IMR-90 (cell line): ENCODE data around the gene SMARCA2. TPM values are rescaled to one million over a fixed set of nuclear protein-coding genes. Genes with fewer than 3 reads are reported as not detected.
A peak's percentile ranks its signal among the peaks of the same experiment; 100 is the strongest.

ENCODE experiments used
- ATAC-seq: fragments of 200-7000 bp; cut with Tn5 transposase; 2 replicates; pipeline ENCODE4 v1.9.1; 2020; ENCODE audit warnings: low read depth, mild to moderate bottlenecking, moderate library complexity
- BruUV-seq: library from RNA; stranded (reverse); fragments of 400-500 nt; replicated peaks from 2 replicates; lab custom pipeline; 2021; lab: Mats Ljungman, UMichigan
- CTCF ChIA-PET: fragments of 300-600 bp; formaldehyde crosslinking; extraction: SDS; loops from one replicate; lab custom pipeline; 2021; ENCODE audit warnings: antibody characterized with exemption; lab: Yijun Ruan, JAX
- POLR2A ChIA-PET: fragments of 300-600 bp; sonication (Branson Sonifier 250); formaldehyde crosslinking; loops from one replicate; lab custom pipeline; 2022; ENCODE audit warnings: antibody characterized with exemption; ENCODE audit not compliant: unreplicated experiment; lab: Charles Lee
- DNase-seq: peaks from one replicate; pipeline ENCODE4 v3.0.0; 2013
- H2AFZ ChIP-seq: replicated peaks from 2 replicates; pipeline ENCODE3; 2013; ENCODE audit warnings: low read length, mild to moderate bottlenecking; ENCODE audit not compliant: poor library complexity
- H2AK5ac ChIP-seq: 2 replicates; pipeline ENCODE4 v1.6.1; 2013; ENCODE audit warnings: low read depth, low read length, inconsistent platforms
- H2AK9ac ChIP-seq: replicated peaks from 2 replicates; pipeline ENCODE3; 2013; ENCODE audit warnings: mild to moderate bottlenecking, low read depth, low read length, moderate library complexity; ENCODE audit not compliant: poor library complexity
- H2BK120ac ChIP-seq: 2 replicates; pipeline ENCODE4 v1.6.1; 2013; ENCODE audit warnings: low read depth, low read length, inconsistent platforms
- H2BK15ac ChIP-seq: 3 replicates; pipeline ENCODE4 v1.6.1; 2013; ENCODE audit warnings: low read depth, low read length, inconsistent platforms
- H2BK20ac ChIP-seq: 2 replicates; pipeline ENCODE4 v1.6.1; 2013; ENCODE audit warnings: low read depth, mild to moderate bottlenecking, inconsistent platforms, low read length, moderate library complexity
- H2BK5ac ChIP-seq: 2 replicates; pipeline ENCODE4 v1.6.1; 2013; ENCODE audit warnings: mild to moderate bottlenecking, low read depth, low read length, inconsistent platforms; ENCODE audit not compliant: poor library complexity, severe bottlenecking
- H3K14ac ChIP-seq: replicated peaks from 2 replicates; pipeline ENCODE4 v1.6.1; 2013; ENCODE audit warnings: low read depth, low read length, inconsistent platforms
- H3K18ac ChIP-seq: 2 replicates; pipeline ENCODE4 v1.6.1; 2013; ENCODE audit warnings: low read depth, low read length, control low read depth
- H3K23ac ChIP-seq: 2 replicates; pipeline ENCODE4 v1.6.1; 2013; ENCODE audit warnings: low read depth, low read length, inconsistent platforms
- H3K27ac ChIP-seq: 2 replicates; pipeline ENCODE4 v1.5.1; 2013; ENCODE audit warnings: mild to moderate bottlenecking, control low read depth, low read length; ENCODE audit not compliant: insufficient read depth
- H3K27me3 ChIP-seq: 2 replicates; pipeline ENCODE4 v1.6.1; 2013; ENCODE audit warnings: low read length; ENCODE audit not compliant: control insufficient read depth, insufficient read depth
- H3K36me3 ChIP-seq: 2 replicates; pipeline ENCODE4 v1.6.1; 2013; ENCODE audit warnings: low read length, mixed read lengths; ENCODE audit not compliant: control insufficient read depth, insufficient read depth
- H3K4ac ChIP-seq: 2 replicates; pipeline ENCODE4 v1.6.1; 2013; ENCODE audit warnings: low read depth, low read length, inconsistent platforms
- H3K4me1 ChIP-seq: 2 replicates; pipeline ENCODE4 v1.6.1; 2013; ENCODE audit warnings: low read length, mixed read lengths; ENCODE audit not compliant: control insufficient read depth, insufficient read depth
- H3K4me2 ChIP-seq: 2 replicates; pipeline ENCODE4 v1.6.1; 2013; ENCODE audit warnings: low read depth, mild to moderate bottlenecking, control low read depth, low read length, moderate library complexity
- H3K4me3 ChIP-seq: 2 replicates; pipeline ENCODE4 v1.5.1; 2013; ENCODE audit warnings: low read depth, mild to moderate bottlenecking, control low read depth, low read length, moderate library complexity; ENCODE audit not compliant: insufficient read depth
- H3K56ac ChIP-seq: 2 replicates; pipeline ENCODE4 v1.6.1; 2013; ENCODE audit warnings: low read length, inconsistent platforms; ENCODE audit not compliant: insufficient read depth; ENCODE audit errors: extremely low read depth
- H3K79me1 ChIP-seq, 2 experiments: 2 replicates each; pipeline ENCODE4 v1.6.1; 2013; ENCODE audit warnings: low read length in 2 of 2, inconsistent platforms in 1 of 2, low read depth in 1 of 2
- H3K9ac ChIP-seq: 2 replicates; pipeline ENCODE4 v1.6.1; 2013; ENCODE audit warnings: low read depth, low read length, control low read depth
- H3K9me1 ChIP-seq: 2 replicates; pipeline ENCODE4 v1.6.1; 2013; ENCODE audit warnings: low read length, inconsistent platforms; ENCODE audit not compliant: insufficient read depth
- H3K9me3 ChIP-seq: 2 replicates; pipeline ENCODE4 v1.6.1; 2013; ENCODE audit warnings: low read length; ENCODE audit not compliant: control insufficient read depth, insufficient read depth
- H4K20me1 ChIP-seq: 2 replicates; pipeline ENCODE4 v1.6.1; 2013; ENCODE audit warnings: low read length, inconsistent platforms; ENCODE audit not compliant: insufficient read depth
- H4K5ac ChIP-seq: 2 replicates; pipeline ENCODE4 v1.6.1; 2013; ENCODE audit warnings: mild to moderate bottlenecking, low read depth, low read length, control low read depth
- H4K8ac ChIP-seq, 2 experiments: 2 replicates each; pipeline ENCODE4 v1.6.1; 2013; ENCODE audit warnings: low read depth in 2 of 2, low read length in 2 of 2, control low read depth in 1 of 2, inconsistent platforms in 1 of 2
- H4K91ac ChIP-seq: 2 replicates; pipeline ENCODE4 v1.6.1; 2013; ENCODE audit warnings: low read depth, low read length, inconsistent platforms; ENCODE audit not compliant: insufficient read depth
- BHLHE40 ChIP-seq: fragments of 150-350 bp; IDR thresholded peaks from 2 replicates; pipeline ENCODE4 v1.6.1; 2016; ENCODE audit warnings: mild to moderate bottlenecking, low read depth, low read length
- CHD1 ChIP-seq: IDR thresholded peaks from 2 replicates; pipeline ENCODE4 v1.6.1; 2012; ENCODE audit warnings: low read depth, low read length, improper control_type of control experiment
- FOS ChIP-seq: fragments of 150-350 bp; IDR thresholded peaks from 2 replicates; pipeline ENCODE4 v1.6.1; 2016; ENCODE audit warnings: low read depth, low read length
- MAFK ChIP-seq: IDR thresholded peaks from 2 replicates; pipeline ENCODE4 v1.6.1; 2012; ENCODE audit warnings: low read depth, low read length, improper control_type of control experiment
- MAZ ChIP-seq: IDR thresholded peaks from 2 replicates; pipeline ENCODE4 v1.6.1; 2012; ENCODE audit warnings: low read depth, mild to moderate bottlenecking, low read length, improper control_type of control experiment, moderate library complexity, borderline replicate concordance
- POLR2A ChIP-seq: IDR thresholded peaks from 2 replicates; pipeline ENCODE4 v1.6.1; 2012; ENCODE audit warnings: mild to moderate bottlenecking, low read depth, low read length
- RAD21 ChIP-seq: IDR thresholded peaks from 2 replicates; pipeline ENCODE4 v1.6.1; 2012; ENCODE audit warnings: low read length, improper control_type of control experiment
- RFX5 ChIP-seq: IDR thresholded peaks from 2 replicates; pipeline ENCODE4 v1.8.0; 2012; ENCODE audit warnings: low read depth, mild to moderate bottlenecking, low read length, moderate library complexity
- SMC3 ChIP-seq: fragments of 150-350 bp; IDR thresholded peaks from 2 replicates; pipeline ENCODE4 v1.6.1; 2016; ENCODE audit warnings: low read depth, mild to moderate bottlenecking, antibody characterized with exemption, low read length, moderate library complexity
- WGBS, 2 experiments: methylation state at CpG; one replicate each; pipeline versions ENCODE4 v1.1.5 to v1.1.7; 2013; ENCODE audit warnings: missing lambda C conversion rate in 2 of 2; ENCODE audit not compliant: insufficient read length in 1 of 2; ENCODE audit errors: extremely low coverage in 2 of 2; 5-methylcytosine and 5-hydroxymethylcytosine counted together
- dilution Hi-C: fragments of 300-500 bp; cut with HindIII; formaldehyde crosslinking; loops from one replicate; pipeline ENCODE4 v1.14.3; 2018; ENCODE audit warnings: low sequenced_read_pairs; ENCODE audit not compliant: unreplicated experiment
- in situ Hi-C: fragments of 300-500 bp; cut with MboI; formaldehyde crosslinking; loops from 3 replicates; pipeline ENCODE4 v1.14.3; 2019; ENCODE audit warnings: low sequenced_read_pairs, inconsistent platforms, mixed read lengths
- intact Hi-C: fragments of 100-400 bp; cut with micrococcal nuclease; formaldehyde crosslinking; loops from 2 replicates; pipeline ENCODE4 v1.10.0; 2022
- polyA plus RNA-seq, 3 experiments: library from polyadenylated mRNA; depleted of rRNA; stranded (reverse); fragments of >200 nt; gene quantifications; 2 replicates each; pipeline ENCODE4 v1.2.3, GENCODE V29; 2012; ENCODE audit warnings: low replicate concordance in 1 of 3
- total RNA-seq: library from RNA; depleted of rRNA; stranded (reverse); fragments of >200 nt; gene quantifications from 2 replicates; pipeline ENCODE4 v1.2.3, GENCODE V29; 2012
- TF ChIP-seq, protein P1 (sequence below): fragments of 150-350 bp; IDR thresholded peaks from 2 replicates; pipeline ENCODE4 v1.6.1; 2017; ENCODE audit warnings: mild to moderate bottlenecking, antibody characterized with exemption, low read length, low read depth
- TF ChIP-seq, protein P2 (sequence below): conservative IDR thresholded peaks from 2 replicates; pipeline ENCODE4 v1.5.1; 2012; ENCODE audit warnings: mild to moderate bottlenecking, low read depth, low read length, improper control_type of control experiment

Gene SMARCA2
- total and polyA plus RNA-seq, 2 of the 4 experiments (the other 2 are of a cell fraction) = 25.3 to 26.7 TPM

DNA sequence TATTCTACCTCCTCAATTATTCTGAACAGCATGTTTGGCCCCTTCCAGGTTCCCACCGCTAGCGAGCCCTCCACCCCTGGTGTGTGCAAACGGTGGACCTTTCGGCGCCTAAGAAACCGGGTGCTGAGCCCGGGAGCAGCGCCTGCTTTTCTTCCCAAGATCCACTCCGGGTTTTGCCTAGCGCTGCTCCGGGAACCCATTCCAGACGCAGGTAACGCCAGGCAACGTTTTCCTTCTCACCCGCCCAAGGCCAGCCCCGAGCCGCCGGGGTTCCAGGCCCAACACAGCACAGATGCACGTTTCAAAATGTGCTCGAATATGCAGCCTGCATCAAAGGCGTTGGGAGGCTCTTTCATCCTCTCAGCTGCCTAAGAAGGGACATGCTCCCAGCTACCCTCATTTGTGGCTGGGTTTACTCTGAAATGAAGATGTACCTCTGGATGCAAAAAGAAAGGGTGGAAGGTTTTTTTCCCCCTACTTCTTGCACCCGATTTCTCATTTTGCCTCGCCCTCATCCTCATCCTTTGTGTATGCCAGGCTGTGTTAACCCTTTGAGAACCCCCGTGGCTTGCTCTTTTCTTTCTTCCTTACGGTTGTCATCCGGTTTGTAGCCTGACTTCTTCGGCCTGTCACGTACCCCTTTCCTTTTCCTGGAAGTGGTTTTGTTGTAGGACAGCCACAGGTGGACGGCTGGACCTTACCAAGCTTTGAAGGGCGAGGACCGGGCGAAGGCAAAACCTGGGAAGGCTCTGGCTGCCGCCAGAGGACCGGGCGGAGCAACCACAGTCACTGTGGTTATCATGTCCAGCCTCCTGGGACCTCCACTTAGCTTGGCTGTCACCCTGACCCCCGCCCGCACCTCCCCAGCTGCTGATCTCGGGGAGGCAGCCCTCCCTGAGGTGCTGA, 226.9 kb downstream of the SMARCA2 start:
- DNase-seq (peak; percentile 88), ATAC-seq (peak; percentile 99)
- in situ Hi-C loops = loop anchor here (10.0 kb wide), 1 partner anchor 603 kb away; the partner anchor contains the start of gene PUM3
- POLR2A ChIA-PET = no interaction called here
- intact Hi-C loops = loop anchor here (1.0 to 10.0 kb wide), 4 partner anchors 10 to 595 kb away; partner anchors contain the start of gene SMARCA2
- peaks cover 3% of the 10 kb centered on the region; the same call in 1 of the 2 replicates for H3K9me3 ChIP-seq
- H4K91ac ChIP-seq = peak overlapping the region; percentile 60
- peak overlapping the region; percentile 36 for H4K5ac ChIP-seq
- H2BK15ac ChIP-seq = peak overlapping the region; percentile 26; the same call in 2 of the 3 replicates
- H3K56ac ChIP-seq = peak overlapping the region; percentile 89
- peak overlapping the region; percentile 43; the same call in 1 of the 2 replicates for H3K18ac ChIP-seq
- CTCF ChIA-PET = interaction anchor here (0.6 to 1.3 kb wide), 3 partner anchors 37 to 144 kb away, joined by 3 to 9 read pairs (median 3); no protein-coding TSS in a partner anchor
- dilution Hi-C loops = no loop called here
- peak overlapping the region; percentile 91 for H3K4me2 ChIP-seq
- H3K14ac ChIP-seq = peak overlapping the region; percentile 56
- peak overlapping the region; percentile 77 for H3K9ac ChIP-seq
- no peaks in the 10 kb centered on the region for H3K79me1 ChIP-seq
- H4K8ac ChIP-seq = peak overlapping the region; percentile 60 to 84
- H3K23ac ChIP-seq = peak overlapping the region; percentile 41; the same call in 1 of the 2 replicates
- H3K4me1 ChIP-seq = peaks cover 5% of the 10 kb centered on the region; the same call in 1 of the 2 replicates
- H2BK5ac ChIP-seq = no peak overlapping the region
- H4K20me1 ChIP-seq = no peaks in the 10 kb centered on the region
- H3K4ac ChIP-seq = peak overlapping the region; percentile 47; the same call in 1 of the 2 replicates
- WGBS, 2 experiments = 0% methylated on average over 6 of the region's 38 CpGs; no CpG with 5 or more reads in 1 of the 2 experiments
- H3K27me3 ChIP-seq = peaks cover 3% of the 10 kb centered on the region
- peak overlapping the region; percentile 44 for H3K4me3 ChIP-seq
- 0 out of 2 replicates have a peak overlapping the region, but pooled peaks have one; percentile 4 for H2AK5ac ChIP-seq
- peak overlapping the region; percentile 55; the same call in 1 of the 2 replicates for H3K27ac ChIP-seq
- H2AFZ ChIP-seq = peak overlapping the region; percentile 92
- peak; percentile 77 for TF ChIP-seq BHLHE40
- no peak for TF ChIP-seq MAFK
- 0 out of 2 replicates have a peak, but pooled peaks have one; percentile 11 for TF ChIP-seq RAD21
- peak; percentile 69 for TF ChIP-seq RFX5
- TF ChIP-seq FOS = no peak
- TF ChIP-seq SMC3 = peak; percentile 32; the same call in 1 of the 2 replicates
- TF ChIP-seq, protein P1, sequence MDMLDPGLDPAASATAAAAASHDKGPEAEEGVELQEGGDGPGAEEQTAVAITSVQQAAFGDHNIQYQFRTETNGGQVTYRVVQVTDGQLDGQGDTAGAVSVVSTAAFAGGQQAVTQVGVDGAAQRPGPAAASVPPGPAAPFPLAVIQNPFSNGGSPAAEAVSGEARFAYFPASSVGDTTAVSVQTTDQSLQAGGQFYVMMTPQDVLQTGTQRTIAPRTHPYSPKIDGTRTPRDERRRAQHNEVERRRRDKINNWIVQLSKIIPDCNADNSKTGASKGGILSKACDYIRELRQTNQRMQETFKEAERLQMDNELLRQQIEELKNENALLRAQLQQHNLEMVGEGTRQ = no peak
- TF ChIP-seq POLR2A = no peak
- TF ChIP-seq MAZ = peak; percentile 70; the same call in 1 of the 2 replicates
- TF ChIP-seq CHD1 = no peak
- TF ChIP-seq, protein P2, sequence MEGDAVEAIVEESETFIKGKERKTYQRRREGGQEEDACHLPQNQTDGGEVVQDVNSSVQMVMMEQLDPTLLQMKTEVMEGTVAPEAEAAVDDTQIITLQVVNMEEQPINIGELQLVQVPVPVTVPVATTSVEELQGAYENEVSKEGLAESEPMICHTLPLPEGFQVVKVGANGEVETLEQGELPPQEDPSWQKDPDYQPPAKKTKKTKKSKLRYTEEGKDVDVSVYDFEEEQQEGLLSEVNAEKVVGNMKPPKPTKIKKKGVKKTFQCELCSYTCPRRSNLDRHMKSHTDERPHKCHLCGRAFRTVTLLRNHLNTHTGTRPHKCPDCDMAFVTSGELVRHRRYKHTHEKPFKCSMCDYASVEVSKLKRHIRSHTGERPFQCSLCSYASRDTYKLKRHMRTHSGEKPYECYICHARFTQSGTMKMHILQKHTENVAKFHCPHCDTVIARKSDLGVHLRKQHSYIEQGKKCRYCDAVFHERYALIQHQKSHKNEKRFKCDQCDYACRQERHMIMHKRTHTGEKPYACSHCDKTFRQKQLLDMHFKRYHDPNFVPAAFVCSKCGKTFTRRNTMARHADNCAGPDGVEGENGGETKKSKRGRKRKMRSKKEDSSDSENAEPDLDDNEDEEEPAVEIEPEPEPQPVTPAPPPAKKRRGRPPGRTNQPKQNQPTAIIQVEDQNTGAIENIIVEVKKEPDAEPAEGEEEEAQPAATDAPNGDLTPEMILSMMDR = no peak
- no TSS peak for BruUV-seq
- no peaks in the 10 kb centered on the region for H3K36me3 ChIP-seq
- H2BK120ac ChIP-seq = peak overlapping the region; percentile 45; the same call in 1 of the 2 replicates
- no peak overlapping the region; the same call in 1 of the 2 replicates for H2BK20ac ChIP-seq
- peak overlapping the region; percentile 31 for H2AK9ac ChIP-seq
- no peaks in the 10 kb centered on the region for H3K9me1 ChIP-seq
